GM12865 (cell line): ENCODE results near the gene ARHGAP18.

ENCODE experiments used
- DNase-seq: peaks from one replicate; pipeline ENCODE4 v3.0.0; 2010; ENCODE audit warnings: low read depth
- H3K4me3 ChIP-seq: 2 replicates; pipeline ENCODE4 v1.5.1; 2011; ENCODE audit warnings: mild to moderate bottlenecking, low read depth, low read length, control low read depth
- TF ChIP-seq, protein P1 (sequence below): IDR thresholded peaks from 2 replicates; pipeline ENCODE4 v1.5.1; 2011; ENCODE audit warnings: low read length, control low read depth, low read depth, inconsistent platforms; ENCODE audit not compliant: insufficient read depth; ENCODE audit errors: missing control alignments

Gene ARHGAP18

GRCh38 chr6:129659167-129659566 lies 50.8 kb downstream of the ARHGAP18 start:
- TF ChIP-seq, protein P1, sequence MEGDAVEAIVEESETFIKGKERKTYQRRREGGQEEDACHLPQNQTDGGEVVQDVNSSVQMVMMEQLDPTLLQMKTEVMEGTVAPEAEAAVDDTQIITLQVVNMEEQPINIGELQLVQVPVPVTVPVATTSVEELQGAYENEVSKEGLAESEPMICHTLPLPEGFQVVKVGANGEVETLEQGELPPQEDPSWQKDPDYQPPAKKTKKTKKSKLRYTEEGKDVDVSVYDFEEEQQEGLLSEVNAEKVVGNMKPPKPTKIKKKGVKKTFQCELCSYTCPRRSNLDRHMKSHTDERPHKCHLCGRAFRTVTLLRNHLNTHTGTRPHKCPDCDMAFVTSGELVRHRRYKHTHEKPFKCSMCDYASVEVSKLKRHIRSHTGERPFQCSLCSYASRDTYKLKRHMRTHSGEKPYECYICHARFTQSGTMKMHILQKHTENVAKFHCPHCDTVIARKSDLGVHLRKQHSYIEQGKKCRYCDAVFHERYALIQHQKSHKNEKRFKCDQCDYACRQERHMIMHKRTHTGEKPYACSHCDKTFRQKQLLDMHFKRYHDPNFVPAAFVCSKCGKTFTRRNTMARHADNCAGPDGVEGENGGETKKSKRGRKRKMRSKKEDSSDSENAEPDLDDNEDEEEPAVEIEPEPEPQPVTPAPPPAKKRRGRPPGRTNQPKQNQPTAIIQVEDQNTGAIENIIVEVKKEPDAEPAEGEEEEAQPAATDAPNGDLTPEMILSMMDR, result no peak
- H3K4me3 ChIP-seq, result no peak overlapping the region
- no peak for DNase-seq

DNA sequence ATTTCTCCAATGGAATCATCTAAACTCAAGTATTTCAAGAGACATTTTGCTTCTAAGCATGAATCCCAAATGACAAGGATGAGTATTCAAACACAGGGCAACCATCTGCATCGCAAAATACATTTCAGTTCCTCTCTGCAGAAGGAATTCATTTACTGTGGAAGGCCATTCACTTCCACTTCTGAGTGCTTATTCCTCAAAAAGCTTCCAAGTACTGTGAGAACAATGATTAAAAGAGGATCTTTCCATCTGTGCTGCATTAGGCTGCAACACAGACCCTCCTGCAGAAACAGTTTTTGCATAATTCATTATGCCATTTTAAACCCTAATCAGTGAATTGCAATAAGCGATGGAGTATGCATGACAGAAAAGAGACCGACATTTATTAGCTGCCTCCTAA lies 52.5 kb downstream of the ARHGAP18 start:
- H3K4me3 ChIP-seq, result no peak overlapping the region
- TF ChIP-seq, protein P1, result no peak
- no peak for DNase-seq

GRCh38 chr6:129655334-129655733 lies 54.6 kb downstream of the ARHGAP18 start:
- H3K4me3 ChIP-seq, result no peak overlapping the region
- TF ChIP-seq, protein P1, result no peak
- DNase-seq, result no peak

DNA sequence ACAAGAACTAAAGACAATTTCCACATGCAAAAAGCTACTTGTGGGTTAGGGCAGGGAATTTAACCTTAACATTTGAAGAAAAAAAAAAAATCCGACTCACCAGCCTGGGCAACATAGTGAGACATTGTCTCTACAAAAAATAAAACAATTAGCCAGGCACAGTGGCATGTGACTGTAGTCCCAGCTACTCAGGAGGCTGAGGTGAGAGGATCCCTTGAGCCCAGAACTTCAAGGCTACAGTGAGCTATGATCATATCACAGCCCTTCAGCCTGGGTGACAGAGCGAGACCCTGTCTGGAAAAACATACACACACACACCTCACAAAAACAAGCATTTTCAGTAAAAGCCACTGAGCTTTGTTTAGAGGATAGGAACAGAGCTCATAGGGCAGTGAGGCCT lies 56.2 kb downstream of the ARHGAP18 start:
- DNase-seq, result no peak
- H3K4me3 ChIP-seq, result no peak overlapping the region
- TF ChIP-seq, protein P1, result no peak

GRCh38 chr6:129653229-129653628 lies 56.7 kb downstream of the ARHGAP18 start:
- TF ChIP-seq, protein P1, result no peak
- no peak for DNase-seq
- H3K4me3 ChIP-seq, result no peak overlapping the region

DNA sequence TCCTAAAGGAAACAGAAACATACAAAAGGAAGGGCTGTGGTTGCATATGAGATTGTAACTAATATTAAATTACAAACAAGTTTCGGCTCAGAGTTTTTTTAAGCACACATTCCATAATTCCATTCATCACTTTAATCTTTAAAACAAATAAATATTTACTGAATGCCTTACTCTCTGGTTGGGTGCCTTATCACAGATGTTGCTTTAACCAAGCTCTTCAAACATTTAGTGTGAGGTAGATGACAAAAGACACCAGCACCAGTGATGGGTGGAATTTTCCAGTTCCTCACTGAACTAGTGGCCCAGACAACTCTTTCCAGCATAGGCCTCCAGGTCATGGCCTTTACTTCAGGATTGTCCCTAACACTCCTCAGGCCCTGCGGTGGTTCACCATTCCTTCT lies 58.7 kb downstream of the ARHGAP18 start:
- no peak overlapping the region for H3K4me3 ChIP-seq
- TF ChIP-seq, protein P1, result no peak
- DNase-seq, result no peak

DNA sequence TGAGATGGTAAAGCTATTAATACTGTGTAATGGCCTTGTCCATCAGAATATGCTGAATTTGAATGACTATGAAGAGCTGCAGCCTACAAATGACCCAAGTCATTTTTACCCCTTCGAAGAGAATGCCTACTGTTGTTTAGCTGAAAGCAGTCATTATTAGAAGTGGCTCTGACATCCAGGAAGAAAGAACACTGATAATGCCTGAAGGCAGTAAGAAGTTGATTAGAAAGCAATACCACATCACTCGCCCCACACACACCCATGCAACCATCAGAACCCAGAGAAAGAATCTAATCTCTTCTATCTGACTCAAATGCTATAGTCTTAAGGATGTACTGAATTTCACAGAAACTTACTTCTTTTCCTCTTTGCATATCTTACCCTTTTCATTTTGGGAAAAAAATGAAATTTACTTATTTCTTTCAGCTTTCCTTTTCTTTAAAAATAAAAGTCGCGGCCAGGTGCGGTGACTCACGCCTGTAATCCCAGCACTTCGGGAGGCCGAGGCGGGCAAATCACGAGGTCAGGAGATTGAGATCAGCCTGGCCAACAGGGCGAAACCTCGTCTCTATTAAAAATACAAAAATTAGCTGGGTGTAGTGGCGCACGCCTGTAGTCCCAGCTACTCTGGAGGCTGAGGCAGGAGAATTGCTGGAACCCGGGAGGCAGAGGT lies 61.0 kb downstream of the ARHGAP18 start:
- DNase-seq, result no peak
- no peak overlapping the region for H3K4me3 ChIP-seq
- TF ChIP-seq, protein P1, result no peak
